ENCODE results near the gene SPAG16. TPM values are rescaled to one million over a fixed set of nuclear protein-coding genes. Genes with fewer than 3 reads are reported as not detected.

SPAG16 gene
- total and polyA plus RNA-seq, 2 donors (not counting 1 experiment from before 2014, with no cell fraction given), result 3.4 to 8.6 TPM

DNA sequence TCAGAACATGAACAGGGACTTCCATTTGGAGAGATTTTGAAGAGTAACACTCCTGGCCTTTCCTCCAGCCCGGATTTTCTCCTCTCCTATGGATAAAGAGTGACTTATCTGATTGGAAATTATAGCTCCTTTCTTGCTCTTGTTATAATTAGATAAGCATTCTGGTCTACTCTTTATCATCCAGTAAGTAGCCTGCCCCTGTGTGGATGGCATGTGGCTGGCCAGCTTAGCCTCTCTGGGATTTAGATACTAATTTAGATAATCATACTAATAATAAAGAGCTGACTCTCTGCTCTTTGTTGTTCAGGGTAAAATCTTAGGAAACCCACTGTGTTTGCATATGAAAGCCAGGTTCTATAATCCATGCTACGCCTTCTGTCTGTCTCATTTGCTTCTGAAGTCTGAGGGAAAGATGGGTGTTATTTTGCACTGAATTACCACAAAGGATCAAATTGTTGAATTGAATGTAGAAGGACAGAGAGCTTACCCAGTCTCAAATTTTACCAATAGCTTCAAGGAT, 438.8 kb downstream of the SPAG16 start:
- Histone ChIP-seq H3K9ac (ENCODE audit: low read length) (no peak overlapping the region), H3K36me3 (replicated peaks in 1 of 2; ENCODE audit: control extremely low read depth in 1 of 2, control insufficient read depth in 1 of 2, extremely low read depth in 1 of 2, insufficient read depth in 2 of 2, low read length in 1 of 2) (no peaks in the 10 kb centered on the region), H3K27ac (ENCODE audit: low read length in 2 of 2) (no peak overlapping the region), H2AFZ (ENCODE audit: insufficient read depth, low read depth, low read length, poor library complexity, severe bottlenecking) (no peak overlapping the region), H3K4me1 (ENCODE audit: control insufficient read depth in 2 of 2, insufficient read depth in 2 of 2, low read length in 2 of 2) (no peaks in the 10 kb centered on the region), H3K4me3 (ENCODE audit: control extremely low read depth in 1 of 5, extremely low read depth in 1 of 5, insufficient read depth in 1 of 5, low read depth in 2 of 5, low read length in 4 of 5) (no peak overlapping the region), H3K27me3 (replicated peaks in 1 of 4; ENCODE audit: control extremely low read depth in 1 of 4, control insufficient read depth in 3 of 4, insufficient read depth in 4 of 4, low read length in 3 of 4) (no peaks in the 10 kb centered on the region), H3K4me2 (replicated peaks; ENCODE audit: low read depth, low read length, poor library complexity, severe bottlenecking) (no peak overlapping the region), H4K20me1 (ENCODE audit: control insufficient read depth, insufficient read depth, low read length, poor library complexity, severe bottlenecking) (no peaks in the 10 kb centered on the region), H3K9me3 (ENCODE audit: control extremely low read depth in 1 of 3, control insufficient read depth in 2 of 3, insufficient read depth in 1 of 3, low read length in 2 of 3) (peaks cover 0 to 5% (median 0%) of the 10 kb centered on the region in 3 donors), H3K79me2 (ENCODE audit: control insufficient read depth, insufficient read depth, low read length) (no peaks in the 10 kb centered on the region)
- WGBS (ENCODE audit: insufficient coverage), result no CpG with 5 or more reads among the region's 2 CpGs
- H3K27me3 Mint-ChIP-seq, result no peaks in the 10 kb centered on the region
- ChIA-PET POLR2A (no interaction called here), CTCF (no interaction called here)
- no peaks in the 10 kb centered on the region for H3K4me1 Mint-ChIP-seq
- DNase-seq (no peak), ATAC-seq (ENCODE audit: low read depth) (no peak)
- no peaks in the 10 kb centered on the region for H3K9me3 Mint-ChIP-seq (ENCODE audit: insufficient read depth)
- intact Hi-C loops (cut with micrococcal nuclease), result no loop called here
- H3K4me3 Mint-ChIP-seq, result no peak overlapping the region
- TF ChIP-seq EZH2 (IDR thresholded peaks at IDR 0.05; ENCODE audit: borderline replicate concordance, insufficient read depth, low read depth, low read length, poor library complexity, severe bottlenecking), result no peak
- TF ChIP-seq, protein P1, sequence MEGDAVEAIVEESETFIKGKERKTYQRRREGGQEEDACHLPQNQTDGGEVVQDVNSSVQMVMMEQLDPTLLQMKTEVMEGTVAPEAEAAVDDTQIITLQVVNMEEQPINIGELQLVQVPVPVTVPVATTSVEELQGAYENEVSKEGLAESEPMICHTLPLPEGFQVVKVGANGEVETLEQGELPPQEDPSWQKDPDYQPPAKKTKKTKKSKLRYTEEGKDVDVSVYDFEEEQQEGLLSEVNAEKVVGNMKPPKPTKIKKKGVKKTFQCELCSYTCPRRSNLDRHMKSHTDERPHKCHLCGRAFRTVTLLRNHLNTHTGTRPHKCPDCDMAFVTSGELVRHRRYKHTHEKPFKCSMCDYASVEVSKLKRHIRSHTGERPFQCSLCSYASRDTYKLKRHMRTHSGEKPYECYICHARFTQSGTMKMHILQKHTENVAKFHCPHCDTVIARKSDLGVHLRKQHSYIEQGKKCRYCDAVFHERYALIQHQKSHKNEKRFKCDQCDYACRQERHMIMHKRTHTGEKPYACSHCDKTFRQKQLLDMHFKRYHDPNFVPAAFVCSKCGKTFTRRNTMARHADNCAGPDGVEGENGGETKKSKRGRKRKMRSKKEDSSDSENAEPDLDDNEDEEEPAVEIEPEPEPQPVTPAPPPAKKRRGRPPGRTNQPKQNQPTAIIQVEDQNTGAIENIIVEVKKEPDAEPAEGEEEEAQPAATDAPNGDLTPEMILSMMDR (IDR thresholded peaks at IDR 0.05), result no peak
- no peak overlapping the region for H3K27ac Mint-ChIP-seq

DNA sequence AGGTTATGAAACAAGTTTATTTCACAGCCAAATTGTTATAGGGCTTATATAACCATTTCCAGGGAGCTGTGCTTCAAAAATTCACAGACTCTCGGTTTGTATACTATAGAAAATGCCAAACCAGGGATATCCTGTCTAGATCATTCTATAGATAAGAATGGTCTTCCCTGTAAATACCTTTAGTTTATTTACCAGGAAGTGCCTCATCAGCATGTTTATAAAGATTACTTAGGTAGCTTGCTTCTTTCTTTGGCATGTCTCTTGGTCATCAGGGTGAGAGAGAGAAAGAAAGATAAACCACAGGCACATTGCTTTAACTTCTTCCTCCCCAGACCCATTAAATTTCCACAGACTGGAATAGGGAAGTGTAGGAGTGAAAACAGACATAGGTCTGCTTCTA, 439.4 kb downstream of the SPAG16 start:
- ATAC-seq (ENCODE audit: low read depth) (no peak), DNase-seq (no peak)
- ChIA-PET POLR2A (no interaction called here), CTCF (no interaction called here)
- no peaks in the 10 kb centered on the region for H3K4me1 Mint-ChIP-seq
- no peak overlapping the region for H3K4me2 ChIP-seq (replicated peaks; ENCODE audit: low read depth, low read length, poor library complexity, severe bottlenecking)
- TF ChIP-seq EZH2 (IDR thresholded peaks at IDR 0.05; ENCODE audit: borderline replicate concordance, insufficient read depth, low read depth, low read length, poor library complexity, severe bottlenecking), result no peak
- TF ChIP-seq, protein P1 (IDR thresholded peaks at IDR 0.05), result no peak
- no peaks in the 10 kb centered on the region for H3K79me2 ChIP-seq (ENCODE audit: control insufficient read depth, insufficient read depth, low read length)
- no peaks in the 10 kb centered on the region for H3K4me1 ChIP-seq (ENCODE audit: control insufficient read depth in 2 of 2, insufficient read depth in 2 of 2, low read length in 2 of 2)
- intact Hi-C loops (cut with micrococcal nuclease), result no loop called here
- H4K20me1 ChIP-seq (ENCODE audit: control insufficient read depth, insufficient read depth, low read length, poor library complexity, severe bottlenecking), result no peaks in the 10 kb centered on the region
- H3K9me3 Mint-ChIP-seq (ENCODE audit: insufficient read depth), result no peaks in the 10 kb centered on the region
- no peak overlapping the region for H2AFZ ChIP-seq (ENCODE audit: insufficient read depth, low read depth, low read length, poor library complexity, severe bottlenecking)
- no peak overlapping the region for H3K4me3 ChIP-seq (ENCODE audit: control extremely low read depth in 1 of 5, extremely low read depth in 1 of 5, insufficient read depth in 1 of 5, low read depth in 2 of 5, low read length in 4 of 5)
- no peak overlapping the region for H3K27ac ChIP-seq (ENCODE audit: low read length in 2 of 2)
- H3K9me3 ChIP-seq (ENCODE audit: control extremely low read depth in 1 of 3, control insufficient read depth in 2 of 3, insufficient read depth in 1 of 3, low read length in 2 of 3), result peaks cover 0 to 5% (median 0%) of the 10 kb centered on the region in 3 donors
- H3K4me3 Mint-ChIP-seq, result no peak overlapping the region
- no peaks in the 10 kb centered on the region for H3K27me3 ChIP-seq (replicated peaks in 1 of 4; ENCODE audit: control extremely low read depth in 1 of 4, control insufficient read depth in 3 of 4, insufficient read depth in 4 of 4, low read length in 3 of 4)
- H3K36me3 ChIP-seq (replicated peaks in 1 of 2; ENCODE audit: control extremely low read depth in 1 of 2, control insufficient read depth in 1 of 2, extremely low read depth in 1 of 2, insufficient read depth in 2 of 2, low read length in 1 of 2), result no peaks in the 10 kb centered on the region
- no peaks in the 10 kb centered on the region for H3K27me3 Mint-ChIP-seq
- no CpG with 5 or more reads among the region's 1 CpG for WGBS (ENCODE audit: insufficient coverage)
- H3K27ac Mint-ChIP-seq, result no peak overlapping the region
- H3K9ac ChIP-seq (ENCODE audit: low read length), result no peak overlapping the region

Measured in B cell (primary cell).